ENCODE data around the gene DUOX1. TPM values are rescaled to one million over a fixed set of nuclear protein-coding genes. Genes with fewer than 3 reads are reported as not detected.

Gene DUOX1
- polyA plus RNA-seq, 1 of the 3 experiments (the other 2 are of a cell fraction) = not detected

DNA sequence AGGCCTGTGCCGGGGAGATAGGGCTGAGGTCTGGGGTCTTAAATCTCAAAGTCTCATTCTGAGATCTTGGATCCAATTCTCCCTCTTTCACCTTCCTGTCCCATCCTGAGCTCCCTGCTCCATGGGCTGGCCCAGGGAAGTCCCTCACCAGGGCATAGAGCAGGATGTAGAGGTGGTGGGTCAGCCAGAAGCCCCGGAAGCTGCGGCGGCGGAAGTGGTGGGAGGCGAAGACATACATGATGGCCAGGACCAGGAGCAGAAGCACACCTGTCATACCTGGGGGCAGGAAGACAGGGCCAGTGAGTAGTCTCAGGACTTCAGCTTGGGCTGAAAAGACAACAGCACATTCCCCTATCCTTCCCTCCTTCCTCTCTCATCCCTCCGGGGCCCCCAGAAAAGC, 32.3 kb upstream of the DUOX1 start:
- DNase-seq = no peak
- H2AFZ ChIP-seq (ENCODE audit: low read depth) = no peak overlapping the region
- TF ChIP-seq, protein P1, sequence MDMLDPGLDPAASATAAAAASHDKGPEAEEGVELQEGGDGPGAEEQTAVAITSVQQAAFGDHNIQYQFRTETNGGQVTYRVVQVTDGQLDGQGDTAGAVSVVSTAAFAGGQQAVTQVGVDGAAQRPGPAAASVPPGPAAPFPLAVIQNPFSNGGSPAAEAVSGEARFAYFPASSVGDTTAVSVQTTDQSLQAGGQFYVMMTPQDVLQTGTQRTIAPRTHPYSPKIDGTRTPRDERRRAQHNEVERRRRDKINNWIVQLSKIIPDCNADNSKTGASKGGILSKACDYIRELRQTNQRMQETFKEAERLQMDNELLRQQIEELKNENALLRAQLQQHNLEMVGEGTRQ (IDR thresholded peaks at IDR 0.05; ENCODE audit: borderline replicate concordance, low read depth, low read length) = no peak
- TF ChIP-seq SIN3A (IDR thresholded peaks at IDR 0.05; ENCODE audit: borderline replicate concordance, low read depth, low read length) = no peak
- TF ChIP-seq, protein P2, sequence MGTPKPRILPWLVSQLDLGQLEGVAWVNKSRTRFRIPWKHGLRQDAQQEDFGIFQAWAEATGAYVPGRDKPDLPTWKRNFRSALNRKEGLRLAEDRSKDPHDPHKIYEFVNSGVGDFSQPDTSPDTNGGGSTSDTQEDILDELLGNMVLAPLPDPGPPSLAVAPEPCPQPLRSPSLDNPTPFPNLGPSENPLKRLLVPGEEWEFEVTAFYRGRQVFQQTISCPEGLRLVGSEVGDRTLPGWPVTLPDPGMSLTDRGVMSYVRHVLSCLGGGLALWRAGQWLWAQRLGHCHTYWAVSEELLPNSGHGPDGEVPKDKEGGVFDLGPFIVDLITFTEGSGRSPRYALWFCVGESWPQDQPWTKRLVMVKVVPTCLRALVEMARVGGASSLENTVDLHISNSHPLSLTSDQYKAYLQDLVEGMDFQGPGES (IDR thresholded peaks at IDR 0.05; ENCODE audit: low read depth, low read length) = no peak

DNA sequence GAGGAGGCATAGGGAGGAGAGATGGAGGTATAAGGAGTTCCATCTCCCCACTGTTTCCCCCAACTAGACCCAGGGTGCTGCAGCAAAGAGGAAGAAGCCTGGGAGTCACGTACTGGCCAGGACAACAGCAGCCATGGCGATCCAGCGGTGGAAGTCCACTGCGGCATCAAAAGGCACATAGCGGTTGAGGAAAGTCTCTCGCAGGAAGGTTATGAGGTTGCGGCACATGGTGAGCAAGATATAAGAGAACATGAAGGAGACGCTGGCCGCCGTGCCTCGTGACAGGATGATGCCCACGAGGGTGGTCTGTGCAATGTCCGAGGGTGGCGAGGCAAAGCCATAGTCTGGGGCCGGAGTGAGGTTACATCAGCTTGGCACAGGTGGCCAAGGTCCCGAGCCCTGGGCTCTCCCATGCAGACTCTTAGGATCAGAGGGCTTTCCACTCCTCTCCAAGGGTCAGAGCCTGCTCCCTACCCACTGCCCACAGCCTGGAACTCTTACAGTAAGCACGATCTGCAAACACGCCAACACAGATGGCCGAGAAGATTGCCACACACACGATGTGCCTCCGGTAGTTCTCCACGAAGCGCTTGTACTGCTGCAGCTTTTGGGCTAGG, 30.1 kb upstream of the DUOX1 start:
- CTCF ChIA-PET = no interaction called here
- H3K79me2 ChIP-seq (ENCODE audit: insufficient read depth) = no peaks in the 10 kb centered on the region
- H3K4me1 ChIP-seq (ENCODE audit: control insufficient read depth in 1 of 2, insufficient read depth in 2 of 2, low read depth in 1 of 2, low read length in 1 of 2) = no peaks in the 10 kb centered on the region
- no peak overlapping the region for H3K4me2 ChIP-seq
- 65% methylated on average over 18 of the region's 23 CpGs for whole genome bisulfite sequencing (ENCODE audit: low lambda C conversion rate)
- H3K36me3 ChIP-seq (replicated peaks in 1 of 2; ENCODE audit: control insufficient read depth in 1 of 2, insufficient read depth in 2 of 2, low read length in 1 of 2) = no peaks in the 10 kb centered on the region
- POLR2A ChIA-PET = no interaction called here
- TF ChIP-seq NFIC (IDR thresholded peaks at IDR 0.05; ENCODE audit: borderline replicate concordance) (no peak), ELF1 (IDR thresholded peaks at IDR 0.05) (no peak), TEAD4 (IDR thresholded peaks at IDR 0.05; ENCODE audit: borderline replicate concordance, insufficient read depth) (no peak), POLR2AphosphoS5 (IDR thresholded peaks at IDR 0.05; ENCODE audit: low read depth, low read length) (no peak), EP300 (IDR thresholded peaks at IDR 0.05; ENCODE audit: borderline replicate concordance in 1 of 2, low read depth in 1 of 2, low read length in 1 of 2) (no peak), CHD2 (IDR thresholded peaks at IDR 0.05; ENCODE audit: low read length, partially characterized antibody) (no peak), JUND (IDR thresholded peaks at IDR 0.05) (no peak), EZH2phosphoT487 (IDR thresholded peaks at IDR 0.05; ENCODE audit: borderline replicate concordance, low read depth) (no peak), FOSL2 (IDR thresholded peaks at IDR 0.05; ENCODE audit: borderline replicate concordance, low read depth) (no peak), FOXJ3 (CRISPR knock-in tag; IDR thresholded peaks at IDR 0.05) (no peak), SIN3A (IDR thresholded peaks at IDR 0.05; ENCODE audit: borderline replicate concordance, low read depth, low read length) (no peak)
- TF ChIP-seq, protein P3, sequence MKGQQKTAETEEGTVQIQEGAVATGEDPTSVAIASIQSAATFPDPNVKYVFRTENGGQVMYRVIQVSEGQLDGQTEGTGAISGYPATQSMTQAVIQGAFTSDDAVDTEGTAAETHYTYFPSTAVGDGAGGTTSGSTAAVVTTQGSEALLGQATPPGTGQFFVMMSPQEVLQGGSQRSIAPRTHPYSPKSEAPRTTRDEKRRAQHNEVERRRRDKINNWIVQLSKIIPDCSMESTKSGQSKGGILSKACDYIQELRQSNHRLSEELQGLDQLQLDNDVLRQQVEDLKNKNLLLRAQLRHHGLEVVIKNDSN (IDR thresholded peaks at IDR 0.05; ENCODE audit: borderline replicate concordance, low read depth) = no peak
- TF ChIP-seq, protein P4, sequence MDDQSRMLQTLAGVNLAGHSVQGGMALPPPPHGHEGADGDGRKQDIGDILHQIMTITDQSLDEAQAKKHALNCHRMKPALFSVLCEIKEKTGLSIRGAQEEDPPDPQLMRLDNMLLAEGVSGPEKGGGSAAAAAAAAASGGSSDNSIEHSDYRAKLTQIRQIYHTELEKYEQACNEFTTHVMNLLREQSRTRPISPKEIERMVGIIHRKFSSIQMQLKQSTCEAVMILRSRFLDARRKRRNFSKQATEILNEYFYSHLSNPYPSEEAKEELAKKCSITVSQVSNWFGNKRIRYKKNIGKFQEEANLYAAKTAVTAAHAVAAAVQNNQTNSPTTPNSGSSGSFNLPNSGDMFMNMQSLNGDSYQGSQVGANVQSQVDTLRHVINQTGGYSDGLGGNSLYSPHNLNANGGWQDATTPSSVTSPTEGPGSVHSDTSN (IDR thresholded peaks at IDR 0.05) = no peak
- TF ChIP-seq, protein P2 (IDR thresholded peaks at IDR 0.05; ENCODE audit: low read depth, low read length) = no peak
- TF ChIP-seq, protein P5, sequence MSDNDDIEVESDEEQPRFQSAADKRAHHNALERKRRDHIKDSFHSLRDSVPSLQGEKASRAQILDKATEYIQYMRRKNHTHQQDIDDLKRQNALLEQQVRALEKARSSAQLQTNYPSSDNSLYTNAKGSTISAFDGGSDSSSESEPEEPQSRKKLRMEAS (IDR thresholded peaks at IDR 0.05; ENCODE audit: low read depth) = no peak
- TF ChIP-seq, protein P6, sequence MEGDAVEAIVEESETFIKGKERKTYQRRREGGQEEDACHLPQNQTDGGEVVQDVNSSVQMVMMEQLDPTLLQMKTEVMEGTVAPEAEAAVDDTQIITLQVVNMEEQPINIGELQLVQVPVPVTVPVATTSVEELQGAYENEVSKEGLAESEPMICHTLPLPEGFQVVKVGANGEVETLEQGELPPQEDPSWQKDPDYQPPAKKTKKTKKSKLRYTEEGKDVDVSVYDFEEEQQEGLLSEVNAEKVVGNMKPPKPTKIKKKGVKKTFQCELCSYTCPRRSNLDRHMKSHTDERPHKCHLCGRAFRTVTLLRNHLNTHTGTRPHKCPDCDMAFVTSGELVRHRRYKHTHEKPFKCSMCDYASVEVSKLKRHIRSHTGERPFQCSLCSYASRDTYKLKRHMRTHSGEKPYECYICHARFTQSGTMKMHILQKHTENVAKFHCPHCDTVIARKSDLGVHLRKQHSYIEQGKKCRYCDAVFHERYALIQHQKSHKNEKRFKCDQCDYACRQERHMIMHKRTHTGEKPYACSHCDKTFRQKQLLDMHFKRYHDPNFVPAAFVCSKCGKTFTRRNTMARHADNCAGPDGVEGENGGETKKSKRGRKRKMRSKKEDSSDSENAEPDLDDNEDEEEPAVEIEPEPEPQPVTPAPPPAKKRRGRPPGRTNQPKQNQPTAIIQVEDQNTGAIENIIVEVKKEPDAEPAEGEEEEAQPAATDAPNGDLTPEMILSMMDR (IDR thresholded peaks at IDR 0.05) = no peak
- no peak overlapping the region for H3K4me3 ChIP-seq (ENCODE audit: low read depth in 2 of 2, low read length in 1 of 2)
- no peak for DNase-seq
- peaks cover 5% of the 10 kb centered on the region; the same call in 1 of the 2 replicates for H3K27me3 ChIP-seq (ENCODE audit: insufficient read depth)
- H3K9me2 ChIP-seq = no peaks in the 10 kb centered on the region
- H3K9me3 ChIP-seq = no peaks in the 10 kb centered on the region
- no peak overlapping the region for H3K9ac ChIP-seq
- H2AFZ ChIP-seq (ENCODE audit: low read depth) = no peak overlapping the region
- H3F3A ChIP-seq (replicated peaks; ENCODE audit: insufficient read depth) = no peaks in the 10 kb centered on the region
- no peaks in the 10 kb centered on the region for H4K20me1 ChIP-seq (ENCODE audit: insufficient read depth)
- H3K27ac ChIP-seq (ENCODE audit: low read depth in 2 of 2, low read length in 1 of 2) = no peak overlapping the region

More for the DNA sequence above, 32.3 kb upstream of the DUOX1 start:
- H3K4me1 ChIP-seq (ENCODE audit: control insufficient read depth in 1 of 2, insufficient read depth in 2 of 2, low read depth in 1 of 2, low read length in 1 of 2) = no peaks in the 10 kb centered on the region
- no peaks in the 10 kb centered on the region for H4K20me1 ChIP-seq (ENCODE audit: insufficient read depth)
- no peaks in the 10 kb centered on the region for H3K79me2 ChIP-seq (ENCODE audit: insufficient read depth)
- ChIA-PET POLR2A (no interaction called here), CTCF (interaction anchor here (1.0 to 1.2 kb wide), 3 partner anchors 16 to 61 kb away, joined by 3 to 5 read pairs (median 4); partner anchors contain the start of genes DUOX2 and DUOXA2)
- WGBS (ENCODE audit: low lambda C conversion rate) = 80% methylated on average over 4 of the region's 7 CpGs
- H3F3A ChIP-seq (replicated peaks; ENCODE audit: insufficient read depth) = no peaks in the 10 kb centered on the region
- H3K4me3 ChIP-seq (ENCODE audit: low read depth in 2 of 2, low read length in 1 of 2) = no peak overlapping the region
- H3K27me3 ChIP-seq (ENCODE audit: insufficient read depth) = peaks cover 5% of the 10 kb centered on the region; the same call in 1 of the 2 replicates
- H3K36me3 ChIP-seq (replicated peaks in 1 of 2; ENCODE audit: control insufficient read depth in 1 of 2, insufficient read depth in 2 of 2, low read length in 1 of 2) = no peaks in the 10 kb centered on the region
- no peaks in the 10 kb centered on the region for H3K9me3 ChIP-seq
- H3K27ac ChIP-seq (ENCODE audit: low read depth in 2 of 2, low read length in 1 of 2) = no peak overlapping the region
- no peak overlapping the region for H3K9ac ChIP-seq
- H3K9me2 ChIP-seq = no peaks in the 10 kb centered on the region
- no peak overlapping the region for H3K4me2 ChIP-seq
